ENCODE results near the gene ZNF77. TPM values are rescaled to one million over a fixed set of nuclear protein-coding genes. Genes with fewer than 3 reads are reported as not detected.
A peak's percentile ranks its signal among the peaks of the same experiment; 100 is the strongest.

Gene ZNF77
- total and polyA plus RNA-seq, 2 donors (not counting 1 experiment from before 2014, with no cell fraction given) = 4.0 to 6.4 TPM

DNA sequence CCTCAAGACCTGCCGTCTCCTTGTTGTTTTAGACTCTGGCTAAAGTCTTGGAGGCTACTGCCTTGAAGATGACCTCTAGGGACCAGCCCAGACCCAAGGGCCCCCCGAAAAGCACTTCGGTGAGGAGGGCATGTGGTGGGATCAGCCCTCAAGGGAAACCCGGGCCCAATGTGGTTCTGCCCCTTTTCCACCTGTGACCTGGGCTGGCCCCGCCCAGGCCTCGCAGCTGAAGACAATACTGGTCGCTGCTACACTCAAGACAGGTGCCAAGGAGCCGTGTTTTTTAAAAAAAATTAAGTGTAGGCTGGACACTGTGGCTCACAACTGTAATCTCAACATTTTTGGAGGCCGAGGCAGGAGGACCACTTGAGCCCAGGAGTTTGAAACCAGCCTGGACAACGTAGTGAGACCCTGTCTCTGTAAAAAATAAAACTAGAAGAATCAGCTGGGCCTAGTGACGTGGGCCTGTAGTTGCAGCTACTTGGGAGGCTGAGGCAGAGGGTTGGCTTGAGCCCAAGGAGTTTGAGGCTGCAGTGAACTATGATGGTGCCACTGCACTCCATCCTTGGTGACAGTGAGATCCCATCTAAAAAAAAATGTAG is 33.5 kb upstream of the ZNF77 start:
- Histone ChIP-seq H4K20me1 (ENCODE audit: control insufficient read depth, insufficient read depth, low read length, poor library complexity, severe bottlenecking) (no peaks in the 10 kb centered on the region), H3K27me3 (replicated peaks in 1 of 4; ENCODE audit: control extremely low read depth in 1 of 4, control insufficient read depth in 3 of 4, insufficient read depth in 4 of 4, low read length in 3 of 4) (peaks cover 0 to 5% (median 0%) of the 10 kb centered on the region in 4 experiments), H2AFZ (ENCODE audit: insufficient read depth, low read depth, low read length, poor library complexity, severe bottlenecking) (no peak overlapping the region), H3K4me1 (ENCODE audit: control insufficient read depth in 2 of 2, insufficient read depth in 2 of 2, low read length in 2 of 2) (peaks cover 18 to 31% of the 10 kb centered on the region in 2 donors), H3K36me3 (replicated peaks in 1 of 2; ENCODE audit: control extremely low read depth in 1 of 2, control insufficient read depth in 1 of 2, extremely low read depth in 1 of 2, insufficient read depth in 2 of 2, low read length in 1 of 2) (no peaks in the 10 kb centered on the region), H3K79me2 (ENCODE audit: control insufficient read depth, insufficient read depth, low read length) (no peaks in the 10 kb centered on the region), H3K9ac (ENCODE audit: low read length) (no peak overlapping the region), H3K27ac (ENCODE audit: low read length in 2 of 2) (no peak overlapping the region), H3K4me3 (ENCODE audit: control extremely low read depth in 1 of 5, extremely low read depth in 1 of 5, insufficient read depth in 1 of 5, low read depth in 2 of 5, low read length in 4 of 5) (no peak overlapping the region), H3K4me2 (replicated peaks; ENCODE audit: low read depth, low read length, poor library complexity, severe bottlenecking) (peak overlapping the region; percentile 96), H3K9me3 (ENCODE audit: control extremely low read depth in 1 of 3, control insufficient read depth in 2 of 3, insufficient read depth in 1 of 3, low read length in 2 of 3) (peaks cover 0 to 4% (median 0%) of the 10 kb centered on the region in 3 donors)
- H3K4me3 Mint-ChIP-seq = peak overlapping the region; percentile 96
- DNase-seq (no peak), ATAC-seq (ENCODE audit: low read depth) (no peak)
- intact Hi-C loops (cut with micrococcal nuclease) = no loop called here
- TF ChIP-seq, protein P1, sequence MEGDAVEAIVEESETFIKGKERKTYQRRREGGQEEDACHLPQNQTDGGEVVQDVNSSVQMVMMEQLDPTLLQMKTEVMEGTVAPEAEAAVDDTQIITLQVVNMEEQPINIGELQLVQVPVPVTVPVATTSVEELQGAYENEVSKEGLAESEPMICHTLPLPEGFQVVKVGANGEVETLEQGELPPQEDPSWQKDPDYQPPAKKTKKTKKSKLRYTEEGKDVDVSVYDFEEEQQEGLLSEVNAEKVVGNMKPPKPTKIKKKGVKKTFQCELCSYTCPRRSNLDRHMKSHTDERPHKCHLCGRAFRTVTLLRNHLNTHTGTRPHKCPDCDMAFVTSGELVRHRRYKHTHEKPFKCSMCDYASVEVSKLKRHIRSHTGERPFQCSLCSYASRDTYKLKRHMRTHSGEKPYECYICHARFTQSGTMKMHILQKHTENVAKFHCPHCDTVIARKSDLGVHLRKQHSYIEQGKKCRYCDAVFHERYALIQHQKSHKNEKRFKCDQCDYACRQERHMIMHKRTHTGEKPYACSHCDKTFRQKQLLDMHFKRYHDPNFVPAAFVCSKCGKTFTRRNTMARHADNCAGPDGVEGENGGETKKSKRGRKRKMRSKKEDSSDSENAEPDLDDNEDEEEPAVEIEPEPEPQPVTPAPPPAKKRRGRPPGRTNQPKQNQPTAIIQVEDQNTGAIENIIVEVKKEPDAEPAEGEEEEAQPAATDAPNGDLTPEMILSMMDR (IDR thresholded peaks at IDR 0.05) = no peak
- no peak for TF ChIP-seq EZH2 (IDR thresholded peaks at IDR 0.05; ENCODE audit: borderline replicate concordance, insufficient read depth, low read depth, low read length, poor library complexity, severe bottlenecking)
- CTCF ChIA-PET = interaction anchor here (1.2 kb wide), 1 partner anchor 130 kb away, joined by 4 read pairs; no protein-coding TSS in a partner anchor
- H3K27me3 Mint-ChIP-seq = peaks cover 3% of the 10 kb centered on the region
- H3K4me1 Mint-ChIP-seq = peaks cover 22% of the 10 kb centered on the region
- POLR2A ChIA-PET = interaction anchor here (0.6 to 1.8 kb wide), 3 partner anchors 57 to 1074 kb away, joined by 4 to 9 read pairs (median 7); no protein-coding TSS in a partner anchor
- no peaks in the 10 kb centered on the region for H3K9me3 Mint-ChIP-seq (ENCODE audit: insufficient read depth)
- no peak overlapping the region for H3K27ac Mint-ChIP-seq
- 89% methylated on average over 10 of the region's 11 CpGs for WGBS (ENCODE audit: insufficient coverage)

DNA sequence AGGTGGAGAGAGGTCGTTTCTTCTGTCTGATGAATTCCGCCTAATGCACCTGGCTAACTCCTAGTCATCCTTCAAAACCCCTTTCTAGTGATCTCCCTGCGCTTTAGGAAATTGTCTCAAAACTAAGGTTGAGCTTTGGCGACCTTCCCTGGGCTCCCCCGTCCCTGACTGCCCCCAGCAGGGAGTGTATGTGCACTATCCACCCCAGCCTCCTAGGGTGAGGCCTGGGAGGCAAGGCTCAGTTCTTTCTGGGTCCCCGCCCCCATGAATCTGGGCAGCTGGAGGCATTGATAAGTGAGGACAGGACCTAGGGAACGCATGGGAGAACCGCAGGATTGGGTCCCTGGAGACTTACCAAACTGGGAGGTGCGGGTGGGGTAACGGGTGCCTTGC is 33.0 kb upstream of the ZNF77 start:
- H3K36me3 ChIP-seq (replicated peaks in 1 of 2; ENCODE audit: control extremely low read depth in 1 of 2, control insufficient read depth in 1 of 2, extremely low read depth in 1 of 2, insufficient read depth in 2 of 2, low read length in 1 of 2) = no peaks in the 10 kb centered on the region
- peak overlapping the region; percentile 40 for H3K9ac ChIP-seq (ENCODE audit: low read length)
- CTCF ChIA-PET = interaction anchor here (1.2 to 2.4 kb wide), 2 partner anchors 10 to 130 kb away, joined by 4 to 9 read pairs; no protein-coding TSS in a partner anchor
- peaks cover 0 to 5% (median 0%) of the 10 kb centered on the region in 4 experiments for H3K27me3 ChIP-seq (replicated peaks in 1 of 4; ENCODE audit: control extremely low read depth in 1 of 4, control insufficient read depth in 3 of 4, insufficient read depth in 4 of 4, low read length in 3 of 4)
- no peak overlapping the region for H3K27ac ChIP-seq (ENCODE audit: low read length in 2 of 2)
- peaks cover 14 to 27% of the 10 kb centered on the region in 2 donors for H3K4me1 ChIP-seq (ENCODE audit: control insufficient read depth in 2 of 2, insufficient read depth in 2 of 2, low read length in 2 of 2)
- TF ChIP-seq, protein P1 (IDR thresholded peaks at IDR 0.05) = no peak
- peak overlapping the region; percentile 50 for H2AFZ ChIP-seq (ENCODE audit: insufficient read depth, low read depth, low read length, poor library complexity, severe bottlenecking)
- H3K27me3 Mint-ChIP-seq = no peaks in the 10 kb centered on the region
- H3K79me2 ChIP-seq (ENCODE audit: control insufficient read depth, insufficient read depth, low read length) = no peaks in the 10 kb centered on the region
- 86% methylated on average over 7 of the region's 10 CpGs for WGBS (ENCODE audit: insufficient coverage)
- ATAC-seq (ENCODE audit: low read depth) = no peak
- H3K4me2 ChIP-seq (replicated peaks; ENCODE audit: low read depth, low read length, poor library complexity, severe bottlenecking) = peak overlapping the region; percentile 96
- H3K9me3 Mint-ChIP-seq (ENCODE audit: insufficient read depth) = no peaks in the 10 kb centered on the region
- no peak for DNase-seq
- H3K4me3 ChIP-seq (ENCODE audit: control extremely low read depth in 1 of 5, extremely low read depth in 1 of 5, insufficient read depth in 1 of 5, low read depth in 2 of 5, low read length in 4 of 5) = peak overlapping the region in 4 of 5 experiments; percentile 33 to 77 (median 56)
- H3K27ac Mint-ChIP-seq = no peak overlapping the region
- peaks cover 18% of the 10 kb centered on the region for H3K4me1 Mint-ChIP-seq
- POLR2A ChIA-PET = interaction anchor here (0.6 to 1.8 kb wide), 4 partner anchors 11 to 1074 kb away, joined by 4 to 9 read pairs (median 6); no protein-coding TSS in a partner anchor
- intact Hi-C loops (cut with micrococcal nuclease) = loop anchor here (1.0 to 2.0 kb wide), 3 partner anchors 15 to 58 kb away; no protein-coding TSS in a partner anchor
- no peaks in the 10 kb centered on the region for H4K20me1 ChIP-seq (ENCODE audit: control insufficient read depth, insufficient read depth, low read length, poor library complexity, severe bottlenecking)
- peaks cover 0 to 4% (median 0%) of the 10 kb centered on the region in 3 donors for H3K9me3 ChIP-seq (ENCODE audit: control extremely low read depth in 1 of 3, control insufficient read depth in 2 of 3, insufficient read depth in 1 of 3, low read length in 2 of 3)
- peak overlapping the region; percentile 96 for H3K4me3 Mint-ChIP-seq

Data from B cell (primary cell).